GM18502 (cell line): ENCODE results near the gene CALN1.
"Not testable (repeated sequence)": the region's sequence is repeated elsewhere in the genome, so short reads cannot be mapped to it uniquely, and the experiment has no call there.

Source experiments
- ATAC-seq: cut with Tn5 transposase; IDR thresholded peaks from one replicate; pipeline ENCODE4 v1.9.1; 2021; ENCODE audit warnings: mild to moderate bottlenecking; ENCODE audit not compliant: unreplicated experiment, poor library complexity

The CALN1 gene

DNA sequence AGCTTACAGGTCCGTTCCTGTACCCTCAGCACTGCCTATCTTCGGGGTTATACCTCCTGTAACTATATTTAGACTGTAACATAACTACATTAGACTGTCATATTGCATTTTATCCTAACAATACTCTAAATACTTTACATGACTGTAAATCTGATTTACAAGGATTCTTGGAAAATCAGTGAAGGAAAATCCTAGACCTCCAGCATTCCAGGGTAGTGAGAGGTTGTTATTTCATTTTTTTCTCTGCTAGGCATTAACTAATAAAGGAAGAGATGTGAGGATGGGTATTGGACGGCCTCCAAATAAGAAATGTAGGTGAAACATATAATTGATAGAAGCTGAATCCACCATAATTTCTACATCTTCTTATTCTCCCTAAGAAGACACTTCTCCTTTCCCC is 569.4 kb downstream of the CALN1 start:
- ATAC-seq = no peak

DNA sequence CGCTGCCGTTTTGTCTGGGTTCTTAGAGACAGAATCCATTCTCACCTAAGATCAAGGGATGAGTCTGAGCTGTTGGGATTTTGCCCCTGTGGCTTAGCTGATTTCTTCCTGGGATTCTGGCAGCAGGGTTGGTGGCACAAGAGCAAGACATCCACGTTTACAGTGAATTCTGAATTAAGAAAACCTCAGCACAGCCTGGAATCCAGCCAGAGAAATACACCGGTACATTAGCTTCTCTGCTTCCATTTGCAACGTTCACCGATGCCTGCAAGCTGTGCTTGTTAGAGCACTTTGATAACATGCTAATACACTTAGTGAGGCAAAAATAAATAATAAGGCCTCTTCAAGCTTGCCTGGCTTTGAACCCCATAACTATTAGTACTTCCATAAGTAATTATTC is 569.8 kb downstream of the CALN1 start:
- ATAC-seq = no peak

DNA sequence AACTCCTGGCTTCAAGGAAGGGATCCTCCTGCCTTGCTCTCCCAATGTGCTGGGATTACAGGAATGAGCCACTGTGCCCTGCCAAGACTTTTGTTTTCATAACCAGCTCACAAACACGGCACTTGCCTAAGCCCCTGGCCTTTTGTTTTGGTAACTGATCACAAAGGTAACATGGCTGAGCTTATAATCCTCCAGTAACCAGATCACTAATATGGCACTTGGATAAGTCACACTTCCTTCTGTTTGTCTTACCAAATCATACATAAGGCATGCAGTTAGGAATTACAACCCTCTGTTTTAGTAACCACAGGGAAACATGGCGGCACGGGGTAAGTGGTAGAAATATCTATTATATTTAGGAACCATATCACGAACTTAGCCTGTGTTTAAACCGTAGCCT is 577.1 kb downstream of the CALN1 start:
- no peak for ATAC-seq

DNA sequence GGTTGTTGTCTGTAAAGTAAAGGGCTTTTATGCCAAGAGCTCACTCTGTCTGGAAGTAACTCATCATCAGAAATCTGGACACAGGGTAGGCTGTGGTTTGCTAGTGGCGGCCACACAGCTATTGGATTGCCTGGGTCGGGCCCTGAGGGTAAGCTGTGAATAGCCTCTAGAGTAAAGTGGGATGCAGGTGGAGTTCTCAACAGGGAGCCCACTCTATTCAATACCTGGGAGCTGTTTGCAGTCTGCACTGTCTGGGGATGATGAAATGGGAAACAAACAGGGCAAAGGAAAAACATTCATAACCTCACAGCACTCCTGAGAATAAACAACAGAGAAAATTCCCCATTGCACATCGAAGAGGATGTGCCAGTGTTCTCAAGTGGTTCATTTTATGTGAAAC is 582.6 kb downstream of the CALN1 start:
- no peak for ATAC-seq

DNA sequence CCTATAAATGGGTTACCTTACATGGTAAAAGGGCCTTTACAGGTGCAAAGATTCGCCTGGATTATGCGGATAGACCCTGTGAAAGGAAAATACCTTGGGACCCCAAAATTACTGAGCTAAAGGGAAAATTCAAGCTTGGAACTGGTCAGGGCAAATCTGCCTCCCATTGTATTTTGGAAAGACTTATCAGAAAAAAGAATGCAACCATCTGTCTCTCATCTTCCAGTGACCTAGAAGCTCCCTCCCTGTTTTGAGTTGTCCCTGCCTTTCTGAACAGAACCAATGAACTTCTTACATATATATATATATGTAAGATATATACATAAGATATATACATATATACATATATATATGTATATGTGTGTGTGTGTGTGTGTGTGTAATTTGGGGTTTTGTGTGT is 583.8 kb downstream of the CALN1 start:
- ATAC-seq = no peak

DNA sequence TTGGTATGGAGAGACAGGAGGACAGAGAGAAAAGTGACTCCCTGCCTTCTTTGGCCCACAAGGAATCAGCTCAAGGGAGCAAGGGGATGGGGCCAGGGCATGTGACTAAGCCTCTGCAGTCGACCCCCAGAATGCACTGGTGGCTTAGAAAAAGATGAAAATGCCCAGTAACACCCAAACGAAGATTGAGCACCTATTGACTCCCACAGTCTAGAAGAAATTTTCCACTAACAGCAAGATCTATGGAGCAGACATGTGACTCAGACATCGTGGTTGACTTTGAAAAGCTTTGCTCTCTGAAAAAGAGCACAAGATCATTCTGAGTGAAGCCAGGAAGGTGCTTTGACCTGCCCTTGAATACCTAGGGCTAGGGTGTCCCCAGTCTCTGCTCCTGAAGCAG is 586.0 kb downstream of the CALN1 start:
- ATAC-seq = no peak

DNA sequence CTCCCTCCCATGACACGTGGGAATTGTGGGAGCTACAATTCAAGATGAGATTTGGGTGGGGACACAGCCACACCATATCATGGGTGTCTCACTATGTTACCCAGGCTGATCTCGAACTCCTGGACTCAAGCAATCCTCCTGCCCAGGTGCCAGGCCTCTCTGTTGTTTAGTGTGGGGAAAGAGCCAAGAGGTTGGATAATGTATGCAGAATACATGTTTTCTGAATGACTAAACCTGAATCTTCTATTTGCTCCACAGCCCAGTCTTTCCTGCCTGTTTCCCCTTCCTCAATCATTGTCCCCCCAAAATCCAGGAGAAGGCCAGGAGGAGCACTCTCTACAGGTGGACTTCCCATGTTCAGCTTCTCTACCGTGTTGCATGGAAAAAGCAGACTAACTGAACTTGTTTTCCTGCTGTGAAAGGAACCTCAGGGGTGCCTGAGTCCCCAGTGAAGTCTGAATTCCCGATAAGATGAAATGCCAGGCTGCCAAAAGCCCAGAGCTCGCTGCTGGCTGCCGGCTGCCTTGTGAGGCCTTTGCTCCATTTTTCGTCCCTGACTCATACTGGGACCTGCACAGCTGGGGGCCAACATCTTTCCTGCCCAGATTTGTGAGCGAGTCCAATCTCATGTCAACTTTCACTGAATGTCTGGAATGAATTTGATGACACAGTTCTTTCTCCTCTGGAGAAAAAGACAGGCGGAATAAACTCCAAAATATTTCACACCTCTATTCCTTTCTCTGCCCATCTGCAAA is 588.0 kb downstream of the CALN1 start:
- ATAC-seq = no peak

DNA sequence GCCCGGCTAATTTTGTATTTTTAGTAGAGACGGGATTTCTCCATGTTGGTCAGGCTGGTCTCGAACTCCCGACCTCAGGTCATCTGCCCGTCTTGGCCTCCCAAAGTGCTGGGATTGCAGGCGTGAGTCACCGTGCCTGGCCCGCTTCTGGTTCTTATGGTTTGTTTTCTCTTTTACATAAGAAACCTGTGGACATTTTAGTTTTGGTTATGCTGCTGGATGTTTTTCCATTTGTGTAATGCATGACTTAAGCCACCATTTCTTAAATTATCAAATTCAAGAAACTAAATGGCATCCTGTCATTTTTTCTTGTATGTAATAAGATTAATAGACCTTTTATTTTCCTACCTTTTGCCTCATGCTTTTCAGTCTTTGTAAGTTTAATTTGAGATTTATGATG is 589.7 kb downstream of the CALN1 start:
- not testable (repeated sequence) for ATAC-seq

DNA sequence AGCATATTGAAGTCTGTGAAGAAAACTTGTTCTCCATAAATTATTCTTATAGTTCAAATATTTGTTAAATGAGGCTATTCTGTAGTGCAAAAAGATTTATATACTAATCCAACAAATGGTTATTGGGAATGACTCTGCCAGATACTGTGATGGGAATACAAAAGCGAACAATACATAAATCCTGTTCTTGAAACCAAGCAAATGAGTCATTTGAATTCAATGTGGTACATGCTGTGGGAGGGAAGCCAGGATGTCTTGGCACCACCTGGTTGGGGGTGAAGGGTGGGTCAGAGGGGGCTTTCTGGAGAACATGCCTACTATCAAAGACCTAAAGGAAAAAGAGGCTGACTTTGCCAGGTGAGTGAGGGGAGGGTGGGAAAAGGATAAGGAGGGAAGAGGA is 594.2 kb downstream of the CALN1 start:
- ATAC-seq = no peak

DNA sequence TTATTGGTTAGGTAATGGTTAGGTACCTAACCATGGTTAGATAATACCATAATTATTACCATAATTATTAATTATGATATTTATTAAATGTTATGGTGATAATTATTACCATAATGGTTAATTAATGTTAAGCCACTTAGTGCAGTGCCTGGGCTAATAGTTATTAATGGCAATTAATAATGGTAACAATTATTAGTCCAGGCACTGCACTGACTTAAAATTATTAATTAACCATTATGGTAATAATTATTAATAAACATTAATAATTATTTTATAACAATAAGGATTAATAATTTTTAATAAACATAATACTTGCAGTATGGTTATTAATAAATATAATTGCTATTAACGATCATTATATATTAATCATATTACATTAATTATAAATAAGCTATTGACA is 604.0 kb downstream of the CALN1 start:
- no peak for ATAC-seq

DNA sequence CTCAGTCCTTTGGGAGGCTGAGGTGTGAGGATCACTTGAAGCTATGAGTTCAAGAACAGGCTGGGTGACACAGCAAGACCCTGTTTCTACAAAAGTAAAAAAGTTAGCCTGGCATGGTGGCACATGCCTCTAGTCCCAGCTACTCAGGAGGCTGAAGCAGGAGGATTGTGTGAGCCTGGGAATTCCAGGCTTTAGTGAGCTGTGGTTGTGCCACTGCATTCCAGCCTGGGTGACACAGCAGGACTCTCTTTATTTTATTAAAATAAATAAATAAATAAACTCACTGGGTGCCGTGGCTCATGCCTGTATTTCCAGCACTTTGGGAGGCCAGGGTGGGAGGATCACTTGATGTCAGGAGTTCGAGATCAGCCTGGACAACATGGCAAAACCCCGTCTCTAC is 607.9 kb downstream of the CALN1 start:
- ATAC-seq = no peak

DNA sequence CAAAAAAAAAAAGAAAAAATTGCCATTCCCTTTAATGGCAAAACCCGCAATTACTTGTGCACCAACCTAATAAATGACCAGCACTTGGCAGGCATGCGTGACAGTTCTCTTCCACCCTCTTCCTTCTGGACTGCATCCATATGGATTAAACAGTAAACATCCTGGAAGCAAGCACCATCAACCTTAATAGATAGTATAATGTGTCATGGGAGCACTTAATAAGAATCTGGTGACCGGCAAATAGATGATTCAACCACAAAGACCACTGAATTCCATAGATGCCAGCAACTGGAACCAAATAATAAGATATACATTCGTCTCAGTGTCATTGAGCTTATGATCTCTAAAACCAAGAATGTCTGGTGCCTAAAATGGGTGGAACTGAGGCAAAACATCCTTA is 610.2 kb downstream of the CALN1 start:
- no peak for ATAC-seq

DNA sequence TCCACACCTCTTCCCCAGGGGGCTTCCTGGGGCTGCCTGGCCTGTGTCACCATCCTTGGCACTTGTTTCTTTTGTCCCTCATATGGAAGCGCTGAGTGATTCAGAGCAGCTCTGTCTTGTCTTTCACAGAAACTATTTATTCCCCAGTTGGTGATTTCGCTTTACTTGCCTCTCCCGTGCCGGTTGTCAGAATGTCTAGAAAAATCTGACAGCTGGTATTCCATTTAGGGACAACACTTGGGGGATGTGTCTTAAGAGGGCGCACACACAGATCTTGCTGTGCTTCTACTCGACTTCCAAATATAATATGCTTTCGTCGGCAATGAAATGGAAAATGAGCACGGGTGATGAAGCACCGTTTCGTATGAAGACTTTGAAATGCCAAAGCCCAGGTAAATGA is 611.8 kb downstream of the CALN1 start:
- ATAC-seq = no peak

DNA sequence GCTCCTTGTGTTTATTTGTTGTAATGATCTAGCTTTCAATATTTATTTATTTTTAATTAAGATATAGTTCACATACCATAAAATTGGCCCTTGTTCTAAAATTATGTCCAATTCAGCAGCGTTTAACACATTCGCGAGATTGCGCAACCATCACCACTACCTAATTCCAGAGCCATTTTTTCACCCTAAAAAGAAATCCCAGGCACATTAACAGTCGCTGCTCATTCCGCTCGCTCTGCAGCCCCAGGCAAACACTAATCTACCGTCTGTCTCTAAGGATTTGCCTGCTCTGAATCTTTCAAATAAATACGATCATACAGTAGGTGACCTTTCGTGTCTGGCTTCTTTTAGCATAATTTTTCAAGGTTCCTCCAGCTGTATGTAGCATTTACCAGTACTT is 616.7 kb downstream of the CALN1 start:
- ATAC-seq = no peak

DNA sequence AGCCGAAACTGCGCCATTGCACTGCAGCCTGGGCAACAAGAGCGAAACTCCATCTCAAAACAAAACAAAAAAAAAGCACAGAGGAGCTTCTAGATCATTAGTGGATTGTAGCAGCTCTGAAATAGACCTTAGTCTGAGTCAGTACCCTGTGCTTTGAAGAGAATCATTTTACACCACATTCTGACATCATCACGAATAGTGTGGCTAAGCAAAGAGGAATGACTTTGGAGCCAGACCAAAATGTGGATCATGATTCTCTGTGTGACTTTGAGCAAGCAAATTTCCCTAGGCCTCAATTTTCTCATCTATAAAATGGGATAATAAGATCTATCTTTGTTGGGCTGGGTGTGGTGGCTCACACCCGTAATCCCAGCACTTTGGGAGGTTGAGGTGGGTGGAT is 618.9 kb downstream of the CALN1 start:
- no peak for ATAC-seq

DNA sequence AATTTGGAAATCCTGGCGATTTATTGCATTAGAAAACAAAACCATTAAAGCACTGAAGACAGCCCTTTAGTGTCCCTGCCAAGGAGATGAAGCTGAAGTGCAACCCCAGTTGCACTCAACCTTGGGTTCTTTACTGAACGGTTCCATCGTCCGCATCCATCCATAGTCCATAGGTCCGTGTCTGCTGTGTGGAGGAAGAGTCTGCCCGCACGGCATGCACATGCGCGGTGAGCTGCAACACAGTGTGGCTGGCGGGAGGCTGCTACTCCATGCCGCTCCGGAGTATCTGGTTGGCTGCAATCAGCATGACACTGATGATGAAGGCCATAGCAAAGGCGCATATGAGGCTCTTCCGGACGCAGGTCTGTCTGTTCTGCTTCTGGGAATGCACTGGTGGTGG is 624.6 kb downstream of the CALN1 start:
- no peak for ATAC-seq

DNA sequence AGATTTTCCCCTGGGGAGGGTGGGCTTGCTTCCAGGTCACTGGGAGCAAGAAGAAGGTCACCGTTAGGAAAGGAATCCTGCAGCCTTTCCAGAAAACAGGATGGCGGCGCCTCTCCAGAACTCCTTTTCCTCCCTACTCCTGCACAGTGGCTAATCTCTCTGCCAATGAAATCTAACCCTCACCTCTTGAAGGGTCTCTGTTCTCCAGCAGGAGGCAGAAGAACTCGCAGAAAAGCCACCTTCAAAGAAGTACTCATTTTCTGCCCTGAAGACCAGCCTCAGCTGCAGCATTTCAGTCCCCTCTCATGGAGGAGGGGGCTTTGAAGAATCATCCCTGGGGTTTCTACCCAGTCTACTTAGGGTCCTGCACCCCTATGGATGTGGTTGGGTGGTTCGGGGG is 626.9 kb downstream of the CALN1 start:
- ATAC-seq = no peak

DNA sequence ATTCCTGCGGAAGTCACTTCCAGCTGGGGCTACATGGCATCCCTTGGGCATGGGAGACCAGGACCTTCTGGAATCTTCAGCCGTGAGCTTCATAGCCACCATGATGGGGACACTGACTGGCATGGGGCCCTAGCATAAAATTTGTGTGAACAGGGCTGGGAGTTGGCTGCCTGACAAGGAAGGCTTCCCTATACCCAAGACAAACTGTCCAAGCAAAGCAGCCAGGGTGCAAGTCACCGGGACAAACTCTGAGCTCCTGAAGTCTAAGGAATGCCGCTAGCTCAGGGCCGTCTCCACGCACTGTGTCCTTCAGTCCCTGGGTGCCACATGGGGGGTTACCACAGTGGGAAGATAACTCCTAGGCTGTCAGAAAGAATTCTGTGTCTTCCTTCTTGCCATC is 627.4 kb downstream of the CALN1 start:
- no peak for ATAC-seq

DNA sequence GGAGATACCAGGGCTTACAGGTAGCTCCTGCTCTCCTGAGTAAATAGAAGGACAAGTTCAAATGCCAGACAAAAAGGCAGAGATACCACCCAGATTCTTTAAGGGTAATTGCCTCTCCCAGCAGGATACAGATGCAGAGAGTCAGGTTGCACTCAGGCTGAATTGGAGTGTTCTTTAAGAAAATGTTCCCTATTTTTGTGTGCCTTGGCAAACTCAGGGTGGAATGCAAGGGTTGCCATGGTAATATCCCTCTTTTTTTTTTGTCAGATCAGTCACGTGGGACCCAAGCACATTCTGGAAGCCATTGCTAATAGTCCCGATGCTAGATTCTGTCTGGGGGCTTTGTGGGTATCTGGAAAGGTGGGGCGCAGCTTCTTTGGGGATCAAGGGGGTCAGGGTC is 628.0 kb downstream of the CALN1 start:
- no peak for ATAC-seq

DNA sequence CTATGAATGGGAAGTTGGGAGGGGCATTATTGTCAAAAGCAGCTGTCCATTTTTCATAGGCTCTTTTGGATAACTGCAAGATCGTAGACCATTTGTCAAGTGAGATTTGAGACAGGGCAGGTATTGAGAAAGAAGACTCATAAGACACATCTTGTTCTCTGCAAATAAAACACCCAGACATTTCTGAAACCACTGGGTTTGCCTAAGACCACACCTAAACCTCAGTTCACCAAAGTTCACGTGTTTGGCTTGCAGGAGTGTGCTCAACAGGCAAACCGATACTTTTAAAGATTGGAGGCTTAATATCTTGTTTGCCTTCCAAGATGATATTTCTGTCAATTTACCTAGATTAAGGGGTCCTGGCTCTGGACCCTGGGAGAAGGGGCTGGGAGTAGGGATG is 628.4 kb downstream of the CALN1 start:
- ATAC-seq = no peak

DNA sequence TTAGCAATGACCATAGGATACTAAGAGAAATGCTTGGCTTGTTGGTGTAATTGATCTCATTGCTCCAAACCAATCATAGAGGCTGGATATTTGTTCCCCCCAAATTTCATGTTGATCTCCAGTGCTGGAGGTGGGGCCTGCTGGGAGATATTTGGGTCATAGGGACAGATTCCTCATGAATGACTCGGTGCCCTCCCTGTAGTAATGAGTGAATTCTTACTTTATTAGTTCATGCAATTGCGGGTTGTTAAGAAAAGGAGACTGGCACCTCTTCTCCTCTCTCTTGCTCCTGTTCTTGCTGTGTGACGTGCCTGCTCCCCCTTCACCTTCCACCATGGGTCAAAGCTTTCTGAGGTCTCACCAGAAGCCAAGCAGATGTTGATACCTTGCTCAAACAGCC is 630.1 kb downstream of the CALN1 start:
- no peak for ATAC-seq

DNA sequence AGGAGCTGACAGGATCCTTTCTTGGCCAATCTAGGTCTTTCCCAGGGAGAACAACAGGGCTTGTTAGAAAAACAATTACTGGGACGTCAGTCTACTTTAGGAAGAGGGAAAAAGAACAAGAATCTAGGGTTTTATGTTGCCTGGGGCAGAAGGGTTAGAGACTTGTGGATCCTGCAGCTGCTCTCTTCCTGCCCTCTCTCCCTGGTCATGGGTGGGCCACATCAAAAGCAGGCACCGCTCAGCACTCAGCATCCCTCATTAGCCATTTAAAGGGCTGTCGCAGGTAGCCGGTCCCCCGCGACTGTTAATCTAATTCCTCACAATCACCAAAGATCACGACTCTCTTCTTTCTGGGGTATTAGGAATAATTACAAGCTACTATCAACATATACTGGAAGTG is 631.9 kb downstream of the CALN1 start:
- ATAC-seq = no peak

DNA sequence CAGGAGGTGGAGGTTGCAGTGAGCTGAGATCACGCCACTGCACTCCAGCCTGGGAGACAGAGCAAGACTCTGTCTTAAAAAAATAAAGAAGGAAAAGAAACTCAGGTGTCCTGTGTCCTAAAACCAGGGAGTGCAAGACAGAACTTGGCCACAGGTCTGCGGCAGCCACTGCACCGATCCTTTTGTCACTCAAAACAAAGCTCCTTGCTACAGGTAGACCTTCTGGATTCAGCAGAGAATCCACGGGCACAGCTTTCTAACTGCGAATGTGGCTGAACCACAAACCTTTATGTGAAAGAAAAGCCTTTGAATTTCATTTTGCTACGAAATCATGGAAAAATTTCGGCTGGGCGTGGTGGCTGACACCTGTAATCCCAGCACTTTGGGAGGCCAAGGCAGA is 634.9 kb downstream of the CALN1 start:
- no peak for ATAC-seq
